Activated CD4-positive, alpha-beta T cell treated with anti-CD3 and anti-CD28 coated beads, Interleukin-2, amount 10 ng/mL, durations not matched to agents 7 days and 5 days (primary cell): ENCODE data around the gene FUT7. TPM values are rescaled to one million over a fixed set of nuclear protein-coding genes. Genes with fewer than 3 reads are reported as not detected.
A peak's percentile ranks its signal among the peaks of the same experiment; 100 is the strongest.

Experiments
- CTCF ChIA-PET: fragments of 350-600 bp; sonication (Branson Sonifier 250); formaldehyde crosslinking; loops from one replicate; lab custom pipeline; 2021; ENCODE audit warnings: antibody characterized with exemption; lab: Charles Lee
- POLR2A ChIA-PET: fragments of 350-600 bp; sonication (Branson Sonifier 250); formaldehyde crosslinking; loops from one replicate; lab custom pipeline; 2021; ENCODE audit warnings: antibody characterized with exemption; lab: Charles Lee
- DNase-seq: peaks from one replicate; pipeline ENCODE4 v3.0.0-alpha.2; 2020
- H3K27ac Mint-ChIP-seq: one replicate; pipeline ENCODE4 v1.8.0; 2021; ENCODE audit warnings: mild to moderate bottlenecking, moderate library complexity, mixed read lengths
- H3K27me3 Mint-ChIP-seq: one replicate; pipeline ENCODE4 v1.8.0; 2021; ENCODE audit warnings: mixed read lengths
- H3K36me3 Mint-ChIP-seq: one replicate; pipeline ENCODE4 v1.8.0; 2021; ENCODE audit warnings: low read depth, mixed read lengths
- H3K4me1 Mint-ChIP-seq: one replicate; pipeline ENCODE4 v1.8.0; 2021; ENCODE audit warnings: mixed read lengths
- H3K4me3 Mint-ChIP-seq: one replicate; pipeline ENCODE4 v1.8.0; 2021; ENCODE audit warnings: mild to moderate bottlenecking, moderate library complexity, mixed read lengths
- H3K9me3 Mint-ChIP-seq: one replicate; pipeline ENCODE4 v1.8.0; 2021; ENCODE audit warnings: mixed read lengths
- total RNA-seq, 2 experiments: library from RNA; stranded (reverse); gene quantifications; one replicate each; pipeline ENCODE4 v1.2.3, GENCODE V29; 2021

FUT7 gene
- total RNA-seq, 2 experiments from 2014 or later: 8.9 to 10.3 TPM

DNA sequence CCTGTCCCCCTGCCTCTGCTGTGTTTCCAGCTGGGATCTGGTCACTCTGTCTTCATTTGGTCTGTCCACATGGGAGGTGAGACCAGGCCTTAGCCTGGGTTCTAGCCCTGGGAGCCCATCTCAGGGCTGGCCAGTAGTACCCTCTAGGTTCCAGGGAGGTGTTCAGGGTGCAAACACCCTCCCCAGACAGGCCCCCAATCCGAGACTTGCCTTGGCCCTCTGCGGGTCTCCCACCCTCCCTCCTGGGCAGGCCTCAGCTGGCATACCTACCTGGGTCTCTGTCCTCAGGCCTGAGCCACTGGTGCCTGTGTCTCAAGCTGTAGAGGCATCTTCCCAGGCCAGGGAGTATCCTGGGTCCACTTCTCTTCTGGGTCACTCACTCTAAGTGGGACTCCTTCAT, 39.4 kb upstream of the FUT7 start:
- DNase-seq: no peak
- POLR2A ChIA-PET: interaction anchor here (2.2 kb wide), 1 partner anchor 15 kb away, joined by 16 read pairs; the partner anchor contains the start of gene MAN1B1
- peak overlapping the region; percentile 82 for H3K4me3 Mint-ChIP-seq
- H3K4me1 Mint-ChIP-seq: peaks cover 28% of the 10 kb centered on the region
- no peaks in the 10 kb centered on the region for H3K27me3 Mint-ChIP-seq
- H3K36me3 Mint-ChIP-seq: peaks cover 4% of the 10 kb centered on the region
- no peaks in the 10 kb centered on the region for H3K9me3 Mint-ChIP-seq
- H3K27ac Mint-ChIP-seq: peak overlapping the region; percentile 91
- CTCF ChIA-PET: interaction anchor here (0.6 to 10.6 kb wide), 11 partner anchors 11 to 343 kb away, joined by 3 to 157 read pairs (median 4); partner anchors contain the start of genes ABCA2, FUT7, MAN1B1 and NPDC1

DNA sequence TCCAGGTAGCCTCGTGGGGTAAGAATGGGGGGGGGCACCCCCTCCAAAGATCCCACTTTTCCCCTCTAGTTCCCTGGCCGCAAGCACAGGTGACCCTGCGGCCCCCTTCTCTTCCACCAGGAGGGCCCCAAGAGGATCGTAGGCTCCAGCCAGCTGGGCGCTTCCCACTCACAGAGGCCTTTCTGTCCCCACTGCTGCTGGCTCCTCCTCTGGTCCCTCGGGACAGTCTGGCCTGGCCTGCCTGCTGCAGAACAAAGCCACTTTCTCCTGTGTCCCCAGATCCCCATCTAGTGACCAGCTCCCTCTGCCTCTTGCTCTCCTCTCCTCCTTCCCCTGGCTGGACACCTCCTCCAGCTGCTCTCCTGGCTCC, 39.0 kb upstream of the FUT7 start:
- Mint-ChIP-seq H3K9me3 (no peaks in the 10 kb centered on the region), H3K27ac (peak overlapping the region; percentile 91), H3K4me1 (peaks cover 28% of the 10 kb centered on the region), H3K36me3 (peaks cover 4% of the 10 kb centered on the region), H3K27me3 (no peaks in the 10 kb centered on the region), H3K4me3 (peak overlapping the region; percentile 82)
- ChIA-PET POLR2A (interaction anchor here (2.2 kb wide), 1 partner anchor 16 kb away, joined by 16 read pairs; the partner anchor contains the start of gene MAN1B1), CTCF (interaction anchor here (0.6 to 10.6 kb wide), 10 partner anchors 15 to 343 kb away, joined by 3 to 157 read pairs (median 4); partner anchors contain the start of genes ABCA2, FUT7, MAN1B1 and NELFB)
- no peak for DNase-seq

DNA sequence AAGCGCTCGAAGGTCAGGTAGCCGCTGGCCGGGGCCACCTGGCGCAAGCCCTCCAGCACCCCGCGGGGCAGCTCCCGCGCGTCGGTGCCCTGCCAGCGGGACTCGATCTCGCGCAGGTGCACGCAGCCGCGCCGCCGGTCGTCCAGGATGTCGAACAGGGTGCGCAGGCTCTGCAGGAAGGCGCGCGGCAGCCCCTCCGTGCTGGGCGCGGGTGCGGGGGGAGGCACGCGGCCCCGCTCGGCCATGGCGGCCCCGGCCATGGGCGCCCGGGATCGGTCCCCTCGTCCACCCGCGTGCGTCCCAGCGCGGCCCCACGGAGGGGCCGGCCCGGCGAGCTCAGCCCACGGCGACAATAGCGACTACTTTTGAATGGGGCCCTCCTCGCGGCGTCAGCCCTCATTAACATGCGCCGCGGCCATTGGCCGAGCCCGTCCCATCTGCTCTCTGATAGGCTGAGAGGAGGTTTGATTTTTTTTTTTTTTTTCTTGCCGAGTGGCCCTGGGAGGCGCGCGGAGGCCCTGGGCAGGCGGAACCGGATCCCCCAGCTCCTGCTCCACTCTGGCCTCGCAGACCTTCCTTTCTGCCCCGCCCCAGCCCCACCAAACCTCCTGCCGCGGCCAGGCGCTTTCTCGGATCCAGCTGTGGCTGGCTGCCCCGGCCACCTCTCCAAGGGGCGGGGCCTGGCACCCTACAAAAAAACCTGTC, 38.5 kb upstream of the FUT7 start, which contains the start of gene SAPCD2:
Gene SAPCD2, minus strand, starts transcription at position 357 of the 705 bp plus-strand sequence. Its CDS starts 97 bp downstream, at position 260.
- ChIA-PET CTCF (interaction anchor here (0.5 to 10.6 kb wide), 16 partner anchors 9 to 342 kb away, joined by 3 to 157 read pairs (median 3); partner anchors contain the start of genes ABCA2, FUT7, NELFB and NPDC1), POLR2A (interaction anchor here (0.6 to 2.2 kb wide), 2 partner anchors 16 to 23 kb away, joined by 3 to 16 read pairs; partner anchors contain the start of gene MAN1B1)
- DNase-seq: peak; percentile 92
- H3K9me3 Mint-ChIP-seq: no peaks in the 10 kb centered on the region
- H3K27me3 Mint-ChIP-seq: no peaks in the 10 kb centered on the region
- peaks cover 7% of the 10 kb centered on the region for H3K36me3 Mint-ChIP-seq
- H3K27ac Mint-ChIP-seq: peak within 1 kb of the TSS; percentile 91
- peak within 1 kb of the TSS; percentile 82 for H3K4me3 Mint-ChIP-seq
- H3K4me1 Mint-ChIP-seq: peaks cover 28% of the 10 kb centered on the region

DNA sequence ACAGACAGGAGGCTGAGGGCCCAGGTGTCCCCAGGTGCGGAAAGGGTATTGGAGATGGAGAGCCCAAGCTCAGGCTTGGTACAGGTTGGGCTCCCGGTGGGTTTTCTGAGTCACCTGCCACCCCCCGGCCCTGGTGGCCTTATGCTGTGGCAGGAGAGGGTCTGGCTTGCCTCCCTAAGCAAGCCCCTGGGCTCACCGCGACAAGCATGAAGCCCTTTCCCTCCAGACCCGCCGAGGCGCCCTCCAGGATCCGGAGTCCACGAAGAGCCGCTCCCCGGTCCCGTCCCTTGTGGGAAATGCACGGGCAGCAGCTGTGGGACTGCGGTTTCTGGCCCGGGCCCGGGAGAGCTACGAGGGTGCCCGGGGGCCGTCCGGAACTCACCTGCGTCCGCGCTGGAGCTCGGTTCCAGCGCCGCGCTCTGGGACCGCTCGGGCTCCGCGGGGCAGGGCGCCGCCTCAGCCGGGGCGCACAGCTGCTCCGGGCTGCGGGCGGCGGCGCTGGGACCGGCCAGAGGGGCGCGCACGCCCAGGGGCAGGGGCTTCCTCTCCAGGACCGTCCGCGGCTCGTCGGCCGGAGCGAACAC, 37.7 kb upstream of the FUT7 start:
- no peaks in the 10 kb centered on the region for H3K27me3 Mint-ChIP-seq
- CTCF ChIA-PET: interaction anchor here (0.8 to 10.6 kb wide), 11 partner anchors 9 to 342 kb away, joined by 3 to 157 read pairs (median 4); partner anchors contain the start of genes ABCA2, FUT7, MAN1B1 and NPDC1
- H3K36me3 Mint-ChIP-seq: peaks cover 7% of the 10 kb centered on the region
- H3K27ac Mint-ChIP-seq: peak overlapping the region; percentile 46
- no peaks in the 10 kb centered on the region for H3K9me3 Mint-ChIP-seq
- DNase-seq: no peak
- peaks cover 28% of the 10 kb centered on the region for H3K4me1 Mint-ChIP-seq
- H3K4me3 Mint-ChIP-seq: peak overlapping the region; percentile 69
- POLR2A ChIA-PET: interaction anchor here (0.6 to 2.2 kb wide), 3 partner anchors 17 to 27 kb away, joined by 3 to 16 read pairs (median 3); partner anchors contain the start of gene MAN1B1

DNA sequence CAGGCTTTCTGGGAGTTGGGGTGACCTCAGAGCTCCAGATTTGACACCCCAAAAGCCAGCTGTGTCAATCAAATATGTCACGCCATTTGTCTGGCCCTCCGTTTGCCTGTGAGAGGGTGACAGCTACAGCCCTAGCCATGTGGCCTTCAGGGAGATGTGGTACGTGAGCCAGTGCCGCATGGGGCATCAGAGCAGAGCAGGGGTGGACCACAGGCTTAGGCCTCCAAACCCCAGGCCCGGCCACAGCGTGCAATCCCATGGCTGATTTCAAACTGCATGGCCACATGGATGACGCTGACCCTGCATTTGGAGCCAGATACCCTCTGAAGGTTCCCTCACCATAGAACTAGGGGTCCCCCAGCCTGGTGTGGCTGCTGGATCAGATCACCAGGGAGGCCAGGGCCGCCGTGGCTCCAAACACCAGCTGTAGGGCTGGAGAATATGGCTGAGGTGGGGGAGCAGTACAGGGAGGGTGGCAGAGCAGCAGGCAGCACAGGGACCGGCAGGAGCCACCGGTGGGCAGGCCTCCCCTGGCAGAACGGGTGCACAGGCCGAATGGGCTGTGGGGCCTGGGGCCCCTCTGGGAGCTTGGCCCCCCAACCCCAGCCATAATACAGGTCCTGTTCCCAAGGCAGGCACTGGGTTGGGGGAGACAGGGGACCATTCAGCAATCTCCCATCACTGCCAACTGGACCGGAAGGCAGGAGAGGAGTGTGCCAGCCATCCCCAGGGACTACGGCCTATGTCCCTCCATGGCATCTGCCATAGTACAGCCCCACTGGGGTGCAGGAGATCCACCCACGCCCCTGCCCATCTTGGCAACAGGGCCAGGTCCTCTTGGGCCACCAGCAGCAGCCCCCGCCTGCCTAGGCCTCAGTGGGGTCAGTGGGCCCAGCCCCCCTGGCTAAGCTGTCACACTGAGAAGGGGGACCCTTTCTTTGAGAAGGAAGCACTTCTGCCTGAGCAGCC, 36.9 kb upstream of the FUT7 start:
- ChIA-PET CTCF (interaction anchor here (0.6 to 10.6 kb wide), 18 partner anchors 8 to 339 kb away, joined by 3 to 157 read pairs (median 5); partner anchors contain the start of genes ABCA2, AJM1, FUT7 and MAN1B1), POLR2A (interaction anchor here (0.5 to 1.4 kb wide), 3 partner anchors 19 to 172 kb away, joined by 3 to 5 read pairs (median 3); partner anchors contain the start of gene TUBB4B)
- peaks cover 10% of the 10 kb centered on the region for H3K36me3 Mint-ChIP-seq
- H3K4me3 Mint-ChIP-seq: peak overlapping the region; percentile 69
- no peak for DNase-seq
- no peaks in the 10 kb centered on the region for H3K27me3 Mint-ChIP-seq
- H3K4me1 Mint-ChIP-seq: peaks cover 28% of the 10 kb centered on the region
- H3K9me3 Mint-ChIP-seq: no peaks in the 10 kb centered on the region
- H3K27ac Mint-ChIP-seq: peak overlapping the region; percentile 46

DNA sequence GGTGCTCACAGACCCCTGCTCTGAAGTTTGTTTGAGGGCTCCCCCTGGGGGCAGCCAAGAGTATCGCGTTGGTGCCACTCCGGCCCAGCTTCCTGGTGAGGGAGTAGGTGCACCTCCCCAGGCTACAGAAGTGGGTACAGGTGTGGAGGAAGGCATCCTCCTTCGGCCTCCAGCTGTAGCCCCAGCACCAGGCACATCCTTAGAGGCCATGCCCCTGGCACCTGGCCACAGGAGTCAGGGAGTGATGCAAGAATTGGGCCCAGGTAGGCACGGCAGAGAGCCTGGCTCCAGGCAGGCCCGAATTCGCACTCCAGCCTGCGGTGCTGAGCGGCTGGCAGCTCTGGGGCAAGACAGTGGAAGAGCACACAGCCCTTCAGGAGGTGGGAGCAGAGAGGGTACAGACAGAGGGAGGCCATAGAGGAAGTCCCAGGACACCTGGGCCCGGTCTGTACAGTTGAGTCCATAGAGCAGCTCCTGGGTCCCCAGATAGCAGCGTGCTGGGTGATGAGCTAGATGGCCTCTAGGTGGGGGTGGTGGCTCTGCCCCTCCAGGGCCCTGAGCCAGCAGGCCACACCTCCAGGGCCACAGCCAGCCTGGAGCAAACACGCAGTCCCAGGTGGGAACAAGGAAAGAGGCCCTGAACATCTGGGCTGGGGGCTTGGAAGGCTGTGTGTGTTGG, 36.1 kb upstream of the FUT7 start:
- H3K4me1 Mint-ChIP-seq: peaks cover 25% of the 10 kb centered on the region
- DNase-seq: peak; percentile 90
- peak overlapping the region; percentile 75 for H3K27ac Mint-ChIP-seq
- POLR2A ChIA-PET: interaction anchor here (0.5 to 1.4 kb wide), 2 partner anchors 20 to 173 kb away, joined by 3 to 5 read pairs; partner anchors contain the start of gene TUBB4B
- peaks cover 10% of the 10 kb centered on the region for H3K36me3 Mint-ChIP-seq
- H3K9me3 Mint-ChIP-seq: no peaks in the 10 kb centered on the region
- no peaks in the 10 kb centered on the region for H3K27me3 Mint-ChIP-seq
- peak overlapping the region; percentile 69 for H3K4me3 Mint-ChIP-seq
- CTCF ChIA-PET: interaction anchor here (0.6 to 10.6 kb wide), 23 partner anchors 9 to 338 kb away, joined by 3 to 157 read pairs (median 4); partner anchors contain the start of genes ABCA2, AJM1, FUT7 and MAN1B1

DNA sequence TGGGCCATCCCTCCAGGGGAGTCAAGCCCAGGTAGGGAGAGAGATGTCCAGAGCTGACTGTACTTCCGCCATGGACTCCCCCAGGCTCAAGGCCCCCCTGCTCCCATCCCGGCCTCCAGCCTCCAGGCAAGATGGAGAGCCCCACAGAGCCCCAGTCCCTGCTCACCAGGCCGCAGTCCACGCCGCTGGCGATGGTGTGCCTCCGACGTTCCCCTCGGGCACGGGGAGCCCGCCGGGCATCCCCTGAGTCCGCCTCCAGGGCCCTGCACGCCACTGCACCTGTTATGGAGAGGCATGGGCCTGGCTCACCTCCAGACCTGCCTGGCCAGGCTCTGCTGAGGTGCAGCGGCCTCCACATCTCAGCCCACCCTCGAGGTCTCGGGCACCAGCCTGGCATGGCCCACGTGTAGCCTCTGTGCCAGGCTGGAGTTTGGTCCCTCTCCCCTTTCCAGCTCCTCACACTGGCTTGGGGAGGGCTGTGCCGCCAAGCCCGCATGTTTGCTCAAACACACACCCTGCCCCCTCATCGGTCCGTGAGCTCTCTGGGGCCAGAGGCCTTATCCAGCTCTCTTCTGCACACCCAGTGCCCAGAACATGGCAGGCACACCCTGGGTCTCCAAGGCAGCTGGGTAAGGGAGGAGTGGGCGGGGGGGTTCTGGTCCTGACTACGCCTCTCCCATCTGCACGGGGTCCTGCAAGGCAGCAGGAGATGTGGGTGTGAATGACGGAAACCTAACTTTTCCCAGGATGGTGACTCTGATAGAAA, 34.4 kb upstream of the FUT7 start:
- DNase-seq: no peak
- H3K4me3 Mint-ChIP-seq: no peak overlapping the region
- no peaks in the 10 kb centered on the region for H3K9me3 Mint-ChIP-seq
- no peaks in the 10 kb centered on the region for H3K27me3 Mint-ChIP-seq
- peaks cover 18% of the 10 kb centered on the region for H3K4me1 Mint-ChIP-seq
- ChIA-PET POLR2A (no interaction called here), CTCF (interaction anchor here (0.9 to 10.6 kb wide), 7 partner anchors 8 to 39 kb away, joined by 3 to 157 read pairs (median 8); partner anchors contain the start of genes ABCA2, FUT7 and UAP1L1)
- H3K36me3 Mint-ChIP-seq: peaks cover 10% of the 10 kb centered on the region
- H3K27ac Mint-ChIP-seq: no peak overlapping the region

DNA sequence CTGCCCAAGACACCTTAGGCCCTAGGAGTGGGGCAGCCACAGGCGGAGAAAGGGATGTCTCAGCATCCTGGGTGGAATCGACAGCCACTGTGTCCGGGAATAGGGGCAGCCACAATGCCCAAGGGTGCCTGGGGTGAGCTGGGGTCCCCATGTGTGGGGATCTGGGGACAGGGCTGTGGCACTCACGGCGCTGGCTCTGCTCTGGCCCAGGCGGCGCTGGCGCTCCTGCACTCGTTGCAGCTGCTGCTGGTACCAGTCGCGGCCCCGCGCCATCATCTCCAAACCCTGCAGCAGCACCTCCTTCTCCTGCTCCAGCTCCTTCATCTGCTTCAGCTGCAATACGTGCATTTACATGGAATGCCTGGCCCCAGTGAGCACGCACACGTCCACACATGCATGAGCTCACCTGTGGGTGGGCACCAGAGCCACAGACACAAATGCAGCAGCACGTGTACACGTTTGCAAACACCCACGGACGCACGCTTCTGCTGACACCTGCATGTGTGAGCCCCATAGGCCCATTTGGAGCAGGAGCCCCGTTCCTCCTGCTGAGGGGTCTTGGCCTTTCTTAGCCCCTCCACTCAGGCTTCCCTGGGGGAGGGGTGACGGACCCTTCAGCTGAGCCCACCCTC, 33.6 kb upstream of the FUT7 start:
- no peaks in the 10 kb centered on the region for H3K27me3 Mint-ChIP-seq
- peaks cover 10% of the 10 kb centered on the region for H3K36me3 Mint-ChIP-seq
- ChIA-PET POLR2A (no interaction called here), CTCF (interaction anchor here (0.9 to 10.6 kb wide), 6 partner anchors 10 to 39 kb away, joined by 3 to 157 read pairs (median 12); partner anchors contain the start of genes ABCA2, FUT7, NPDC1 and UAP1L1)
- peaks cover 12% of the 10 kb centered on the region for H3K4me1 Mint-ChIP-seq
- no peak for DNase-seq
- H3K4me3 Mint-ChIP-seq: no peak overlapping the region
- H3K27ac Mint-ChIP-seq: no peak overlapping the region
- H3K9me3 Mint-ChIP-seq: no peaks in the 10 kb centered on the region

DNA sequence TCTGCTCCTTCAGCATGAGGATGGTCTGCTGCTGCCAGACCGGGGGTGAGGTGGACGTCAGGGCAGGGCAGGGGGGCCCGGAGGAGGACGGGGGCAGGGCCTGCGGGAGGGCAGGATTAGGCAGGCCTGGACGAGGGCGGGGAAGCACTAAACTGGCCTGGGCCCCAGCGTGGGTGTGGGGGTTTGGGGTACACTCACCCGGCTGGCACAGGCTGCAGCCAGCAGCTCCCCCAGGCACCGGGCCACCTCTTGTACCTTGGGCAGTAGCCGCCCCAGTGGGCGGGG, 32.9 kb upstream of the FUT7 start:
- no peak for DNase-seq
- ChIA-PET POLR2A (no interaction called here), CTCF (interaction anchor here (1.2 to 10.6 kb wide), 5 partner anchors 9 to 273 kb away, joined by 3 to 157 read pairs (median 8); partner anchors contain the start of genes ABCA2, FUT7 and NPDC1)

More for the DNA sequence above, 32.9 kb upstream of the FUT7 start:
- Mint-ChIP-seq H3K27me3 (no peaks in the 10 kb centered on the region), H3K4me3 (no peak overlapping the region), H3K36me3 (peaks cover 10% of the 10 kb centered on the region), H3K9me3 (no peaks in the 10 kb centered on the region), H3K4me1 (peaks cover 12% of the 10 kb centered on the region), H3K27ac (no peak overlapping the region)
